ENCODE data around the gene LRRC49. TPM values are rescaled to one million over a fixed set of nuclear protein-coding genes. Genes with fewer than 3 reads are reported as not detected.

The LRRC49 gene
- polyA plus RNA-seq, 1 donor (not counting 4 experiments of a cell fraction or from before 2014, with no cell fraction given) = 9.9 TPM

DNA sequence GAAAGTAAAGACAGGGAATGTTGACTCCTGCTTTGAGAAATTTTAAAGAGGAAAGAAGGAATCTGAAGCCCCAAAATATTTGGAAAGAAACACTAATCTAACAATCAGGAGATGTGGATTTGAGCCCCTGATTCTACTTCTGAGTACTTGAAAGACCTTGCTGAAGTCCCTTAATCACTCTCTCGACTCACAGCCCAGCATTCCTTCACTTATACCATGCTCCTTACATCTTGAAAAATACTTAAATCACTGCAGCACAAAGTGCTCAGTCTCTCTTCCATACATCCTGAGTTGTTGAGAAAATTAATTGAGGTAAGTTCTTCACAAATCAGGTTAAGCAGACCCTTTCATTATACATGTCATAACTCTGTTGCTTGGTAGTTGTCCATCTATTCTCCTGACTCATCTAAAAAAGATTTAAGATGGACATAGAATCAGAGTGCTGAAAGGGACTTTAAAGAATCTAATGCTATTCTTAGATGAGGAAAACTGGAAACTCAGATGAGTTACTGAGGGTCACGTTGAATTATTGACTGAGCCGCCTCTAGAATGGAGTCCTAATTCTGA is 149.8 kb downstream of the LRRC49 start:
- Histone ChIP-seq H3K9me1 (ENCODE audit: control insufficient read depth, extremely low read depth, insufficient read depth, low read length) (no peaks in the 10 kb centered on the region), H2AFZ (ENCODE audit: control insufficient read depth, low read length) (peak overlapping the region; percentile 61), H3K4me2 (ENCODE audit: control insufficient read depth, extremely low read depth, insufficient read depth, low read depth, low read length) (peak overlapping the region; percentile 65), H4K20me1 (ENCODE audit: control insufficient read depth, extremely low read depth, insufficient read depth, low read length) (no peaks in the 10 kb centered on the region), H3K9ac (ENCODE audit: control insufficient read depth, extremely low read depth, insufficient read depth, low read length) (peak overlapping the region; percentile 55), H3K9me3 (ENCODE audit: control insufficient read depth, low read depth, low read length) (peaks cover 2% of the 10 kb centered on the region), H3K27ac (ENCODE audit: control insufficient read depth, insufficient read depth, low read length) (peak overlapping the region; percentile 84), H3K27me3 (ENCODE audit: control insufficient read depth, extremely low read depth, insufficient read depth, low read length) (no peaks in the 10 kb centered on the region), H3K36me3 (ENCODE audit: control insufficient read depth in 2 of 2, extremely low read depth in 1 of 2, insufficient read depth in 2 of 2, low read length in 2 of 2) (no peaks in the 10 kb centered on the region), H3K4me1 (ENCODE audit: control insufficient read depth, extremely low read depth, insufficient read depth, low read length) (peaks cover 38% of the 10 kb centered on the region), H3K4me3 (ENCODE audit: control insufficient read depth in 2 of 3, extremely low read depth in 1 of 3, insufficient read depth in 2 of 3, low read depth in 1 of 3, low read length in 3 of 3) (no peak overlapping the region), H3K79me2 (ENCODE audit: control insufficient read depth, insufficient read depth, low read length) (no peaks in the 10 kb centered on the region)
- dilution Hi-C loops (cut with MboI; ENCODE audit: extremely low pct_ligation_motif_present, low sequenced_read_pairs) = no loop called here
- DNase-seq (ENCODE audit: low read depth, low spot score) = no peak
- peak; percentile 89 for FAIRE-seq
- TF ChIP-seq, protein P1, sequence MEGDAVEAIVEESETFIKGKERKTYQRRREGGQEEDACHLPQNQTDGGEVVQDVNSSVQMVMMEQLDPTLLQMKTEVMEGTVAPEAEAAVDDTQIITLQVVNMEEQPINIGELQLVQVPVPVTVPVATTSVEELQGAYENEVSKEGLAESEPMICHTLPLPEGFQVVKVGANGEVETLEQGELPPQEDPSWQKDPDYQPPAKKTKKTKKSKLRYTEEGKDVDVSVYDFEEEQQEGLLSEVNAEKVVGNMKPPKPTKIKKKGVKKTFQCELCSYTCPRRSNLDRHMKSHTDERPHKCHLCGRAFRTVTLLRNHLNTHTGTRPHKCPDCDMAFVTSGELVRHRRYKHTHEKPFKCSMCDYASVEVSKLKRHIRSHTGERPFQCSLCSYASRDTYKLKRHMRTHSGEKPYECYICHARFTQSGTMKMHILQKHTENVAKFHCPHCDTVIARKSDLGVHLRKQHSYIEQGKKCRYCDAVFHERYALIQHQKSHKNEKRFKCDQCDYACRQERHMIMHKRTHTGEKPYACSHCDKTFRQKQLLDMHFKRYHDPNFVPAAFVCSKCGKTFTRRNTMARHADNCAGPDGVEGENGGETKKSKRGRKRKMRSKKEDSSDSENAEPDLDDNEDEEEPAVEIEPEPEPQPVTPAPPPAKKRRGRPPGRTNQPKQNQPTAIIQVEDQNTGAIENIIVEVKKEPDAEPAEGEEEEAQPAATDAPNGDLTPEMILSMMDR (optimal IDR thresholded peaks at IDR 0.05 in 1 of 3, IDR thresholded peaks at IDR 0.05 in 1 of 3, conservative IDR thresholded peaks at IDR 0.05 in 1 of 3; ENCODE audit: extremely low read depth in 1 of 3, insufficient read depth in 2 of 3, low read length in 3 of 3) = no peak
- TF ChIP-seq EZH2 (IDR thresholded peaks at IDR 0.05; ENCODE audit: low read length) = no peak

DNA sequence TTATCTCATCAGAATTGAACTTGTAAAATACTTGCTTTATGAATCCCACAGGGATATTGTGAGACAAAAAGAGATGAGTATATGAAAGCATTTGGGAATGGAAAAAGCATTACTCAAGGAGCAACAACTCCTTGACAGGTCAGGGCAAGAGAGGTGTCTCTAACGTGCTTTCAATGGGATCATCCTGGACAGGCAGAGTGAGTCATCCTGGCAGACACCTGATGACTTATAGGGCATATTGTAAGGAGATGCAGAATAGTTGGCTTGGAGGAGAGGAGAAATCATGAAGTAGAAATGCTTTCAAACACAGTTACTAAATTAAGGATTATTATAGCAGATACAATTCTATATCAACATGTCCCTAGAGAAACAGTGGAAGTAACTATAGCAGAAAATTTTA is 150.7 kb downstream of the LRRC49 start:
- Histone ChIP-seq H3K79me2 (ENCODE audit: control insufficient read depth, insufficient read depth, low read length) (no peaks in the 10 kb centered on the region), H3K4me3 (ENCODE audit: control insufficient read depth in 2 of 3, extremely low read depth in 1 of 3, insufficient read depth in 2 of 3, low read depth in 1 of 3, low read length in 3 of 3) (no peak overlapping the region), H2AFZ (ENCODE audit: control insufficient read depth, low read length) (no peak overlapping the region), H3K9me1 (ENCODE audit: control insufficient read depth, extremely low read depth, insufficient read depth, low read length) (no peaks in the 10 kb centered on the region), H3K4me2 (ENCODE audit: control insufficient read depth, extremely low read depth, insufficient read depth, low read depth, low read length) (peak overlapping the region; percentile 65), H3K27me3 (ENCODE audit: control insufficient read depth, extremely low read depth, insufficient read depth, low read length) (no peaks in the 10 kb centered on the region), H3K9ac (ENCODE audit: control insufficient read depth, extremely low read depth, insufficient read depth, low read length) (peak overlapping the region; percentile 64), H4K20me1 (ENCODE audit: control insufficient read depth, extremely low read depth, insufficient read depth, low read length) (no peaks in the 10 kb centered on the region), H3K9me3 (ENCODE audit: control insufficient read depth, low read depth, low read length) (peaks cover 2% of the 10 kb centered on the region), H3K36me3 (ENCODE audit: control insufficient read depth in 2 of 2, extremely low read depth in 1 of 2, insufficient read depth in 2 of 2, low read length in 2 of 2) (no peaks in the 10 kb centered on the region), H3K4me1 (ENCODE audit: control insufficient read depth, extremely low read depth, insufficient read depth, low read length) (peaks cover 39% of the 10 kb centered on the region), H3K27ac (ENCODE audit: control insufficient read depth, insufficient read depth, low read length) (peak overlapping the region; percentile 84)
- TF ChIP-seq EZH2 (IDR thresholded peaks at IDR 0.05; ENCODE audit: low read length) = no peak
- TF ChIP-seq, protein P1 (optimal IDR thresholded peaks at IDR 0.05 in 1 of 3, IDR thresholded peaks at IDR 0.05 in 1 of 3, conservative IDR thresholded peaks at IDR 0.05 in 1 of 3; ENCODE audit: extremely low read depth in 1 of 3, insufficient read depth in 2 of 3, low read length in 3 of 3) = no peak
- dilution Hi-C loops (cut with MboI; ENCODE audit: extremely low pct_ligation_motif_present, low sequenced_read_pairs) = no loop called here
- FAIRE-seq (peak; percentile 99), DNase-seq (ENCODE audit: low read depth, low spot score) (peak; percentile 98)

All from keratinocyte (primary cell).